H9 (cell line): Measurements from ENCODE around the gene ERC2. TPM values are rescaled to one million over a fixed set of nuclear protein-coding genes. Genes with fewer than 3 reads are reported as not detected.

Experiments used
- DNase-seq: peaks from one replicate; pipeline ENCODE4 v3.0.0-alpha.2; 2017
- H2AFZ ChIP-seq: one replicate; pipeline ENCODE4 v1.6.1; 2013; ENCODE audit warnings: mild to moderate bottlenecking, low read length, control low read depth, moderate library complexity
- H2AK5ac ChIP-seq: 2 replicates; pipeline ENCODE4 v1.6.1; 2013; ENCODE audit warnings: low read length, control low read depth, mixed read lengths; ENCODE audit not compliant: insufficient read length
- H2BK120ac ChIP-seq: one replicate; pipeline ENCODE4 v1.6.1; 2013; ENCODE audit warnings: low read depth, mild to moderate bottlenecking, low read length, control low read depth, inconsistent platforms; ENCODE audit not compliant: poor library complexity, severe bottlenecking
- H2BK12ac ChIP-seq: 2 replicates; pipeline ENCODE4 v1.6.1; 2013; ENCODE audit warnings: low read length, control low read depth, mixed read lengths, low read depth; ENCODE audit not compliant: insufficient read length
- H2BK15ac ChIP-seq: 2 replicates; pipeline ENCODE4 v1.6.1; 2013; ENCODE audit warnings: low read depth, low read length, control low read depth
- H2BK20ac ChIP-seq: one replicate; pipeline ENCODE4 v1.6.1; 2013; ENCODE audit warnings: low read depth, mild to moderate bottlenecking, low read length, control low read depth, inconsistent platforms; ENCODE audit not compliant: poor library complexity, severe bottlenecking
- H2BK5ac ChIP-seq: 2 replicates; pipeline ENCODE4 v1.6.1; 2013; ENCODE audit warnings: low read length, control low read depth, mixed read lengths; ENCODE audit not compliant: insufficient read length
- H3K14ac ChIP-seq: 2 replicates; pipeline ENCODE4 v1.6.1; 2013; ENCODE audit warnings: low read length, control low read depth; ENCODE audit not compliant: insufficient read depth
- H3K18ac ChIP-seq: 2 replicates; pipeline ENCODE4 v1.6.1; 2013; ENCODE audit warnings: low read depth, mild to moderate bottlenecking, mixed read lengths, low read length, control low read depth; ENCODE audit not compliant: insufficient read length
- H3K23ac ChIP-seq: 2 replicates; pipeline ENCODE4 v1.6.1; 2013; ENCODE audit warnings: low read length, control low read depth, mixed read lengths, low read depth; ENCODE audit not compliant: insufficient read length
- H3K23me2 ChIP-seq: 2 replicates; pipeline ENCODE4 v1.6.1; 2013; ENCODE audit warnings: low read depth, mild to moderate bottlenecking, mixed read lengths, low read length, control low read depth; ENCODE audit not compliant: insufficient read length, poor library complexity, severe bottlenecking
- H3K27ac ChIP-seq: 2 replicates; pipeline ENCODE4 v1.5.1; 2013; ENCODE audit warnings: low read length, control low read depth, mixed read lengths, low read depth; ENCODE audit not compliant: insufficient read length
- H3K27me3 ChIP-seq: 2 replicates; pipeline ENCODE4 v1.6.1; 2013; ENCODE audit warnings: low read length, control low read depth, inconsistent platforms; ENCODE audit not compliant: insufficient read depth
- H3K4ac ChIP-seq: 2 replicates; pipeline ENCODE4 v1.6.1; 2013; ENCODE audit warnings: low read depth, mild to moderate bottlenecking, control low read depth, inconsistent platforms, low read length, moderate library complexity
- H3K4me1 ChIP-seq: 2 replicates; pipeline ENCODE4 v1.6.1; 2013; ENCODE audit warnings: low read length, control low read depth, inconsistent platforms; ENCODE audit not compliant: insufficient read depth
- H3K4me2 ChIP-seq: 2 replicates; pipeline ENCODE4 v1.6.1; 2013; ENCODE audit warnings: low read length, control low read depth, mixed read lengths; ENCODE audit not compliant: insufficient read length, insufficient read depth
- H3K56ac ChIP-seq: 2 replicates; pipeline ENCODE4 v1.6.1; 2013; ENCODE audit warnings: low read depth, mild to moderate bottlenecking, mixed read lengths, low read length, control low read depth; ENCODE audit not compliant: insufficient read length
- H3K79me1 ChIP-seq: 2 replicates; pipeline ENCODE4 v1.6.1; 2013; ENCODE audit warnings: low read depth, mild to moderate bottlenecking, moderate library complexity, low read length, control low read depth, inconsistent platforms; ENCODE audit not compliant: insufficient read depth, poor library complexity, severe bottlenecking
- H3K79me2 ChIP-seq: 2 replicates; pipeline ENCODE4 v1.6.1; 2013; ENCODE audit warnings: low read length, control low read depth, inconsistent platforms; ENCODE audit not compliant: insufficient read depth
- H3K9ac ChIP-seq: 2 replicates; pipeline ENCODE4 v1.6.1; 2013; ENCODE audit warnings: low read length, control low read depth, mixed read lengths; ENCODE audit not compliant: insufficient read length; ENCODE audit errors: extremely low read depth
- H3K9me3 ChIP-seq: one replicate; pipeline ENCODE4 v1.6.1; 2013; ENCODE audit warnings: low read depth, low read length, inconsistent platforms; ENCODE audit not compliant: control insufficient read depth
- H3T11ph ChIP-seq: one replicate; pipeline ENCODE4 v1.6.1; 2013; ENCODE audit warnings: mild to moderate bottlenecking, low read length, control low read depth, inconsistent platforms
- H4K20me1 ChIP-seq: one replicate; pipeline ENCODE4 v1.6.1; 2013; ENCODE audit not compliant: control insufficient read depth, insufficient read length, insufficient read depth
- H4K5ac ChIP-seq: 2 replicates; pipeline ENCODE4 v1.6.1; 2013; ENCODE audit warnings: low read depth, mild to moderate bottlenecking, mixed read lengths, low read length, control low read depth; ENCODE audit not compliant: insufficient read length
- H4K8ac ChIP-seq: replicated peaks from 2 replicates; pipeline ENCODE4 v1.6.1; 2013; ENCODE audit warnings: low read length, control low read depth, mixed read lengths, low read depth; ENCODE audit not compliant: insufficient read length
- H4K91ac ChIP-seq: 2 replicates; pipeline ENCODE4 v1.6.1; 2013; ENCODE audit warnings: low read depth, mild to moderate bottlenecking, moderate library complexity, mixed read lengths, low read length, control low read depth; ENCODE audit not compliant: insufficient read length
- H3K27ac Mint-ChIP-seq, 3 experiments: 2 replicates in 2 of 3; 3 replicates in 1 of 3; pipeline ENCODE4 v1.8.0; 2020 to 2021; ENCODE audit warnings: mixed read lengths in 3 of 3, mild to moderate bottlenecking in 1 of 3, moderate library complexity in 1 of 3
- H3K27me3 Mint-ChIP-seq: 2 replicates; pipeline ENCODE4 v1.8.0; 2021; ENCODE audit warnings: low read depth, mild to moderate bottlenecking, moderate library complexity, mixed read lengths
- H3K36me3 Mint-ChIP-seq, 3 experiments: 2 replicates in 2 of 3; 3 replicates in 1 of 3; pipeline ENCODE4 v1.8.0; 2020 to 2021; ENCODE audit warnings: low read depth in 3 of 3, mixed read lengths in 3 of 3; ENCODE audit not compliant: insufficient read depth in 1 of 3
- H3K4me1 Mint-ChIP-seq, 2 experiments: 2 replicates each; pipeline ENCODE4 v1.8.0; 2020; ENCODE audit warnings: mixed read lengths in 2 of 2
- H3K4me3 Mint-ChIP-seq, 2 experiments: 2 replicates in 1 of 2; 3 replicates in 1 of 2; pipeline ENCODE4 v1.8.0; 2020 to 2021; ENCODE audit warnings: mild to moderate bottlenecking in 2 of 2, mixed read lengths in 2 of 2, moderate library complexity in 1 of 2
- H3K9me3 Mint-ChIP-seq, 2 experiments: 2 replicates in 1 of 2; 3 replicates in 1 of 2; pipeline ENCODE4 v1.8.0; 2020; ENCODE audit warnings: mild to moderate bottlenecking in 2 of 2, mixed read lengths in 2 of 2, moderate library complexity in 1 of 2
- CTCF ChIP-seq: fragments of 200-600 bp; sonication (generic); conservative IDR thresholded peaks from 3 replicates; pipeline ENCODE4 v1.8.0; 2021; ENCODE audit warnings: antibody characterized with exemption, mild to moderate bottlenecking
- total RNA-seq: library from RNA; stranded (reverse); gene quantifications from 2 replicates; pipeline ENCODE4 v1.2.1, GENCODE V29; 2021

ERC2 gene
- total RNA-seq, 1 experiment from 2014 or later: 15.4 TPM

GRCh38 chr3:56192001-56192400 lies 276.3 kb downstream of the ERC2 start:
- TF ChIP-seq CTCF: no peak
- Histone ChIP-seq H3K79me1 (no peaks in the 10 kb centered on the region), H3K23ac (no peak overlapping the region), H3K4ac (no peak overlapping the region), H3K27ac (no peak overlapping the region), H2BK5ac (no peak overlapping the region), H3K9me3 (no peaks in the 10 kb centered on the region), H2AFZ (no peak overlapping the region), H2AK5ac (no peak overlapping the region), H4K5ac (no peak overlapping the region), H2BK12ac (no peak overlapping the region), H4K8ac (no peak overlapping the region), H3T11ph (no peak overlapping the region), H2BK15ac (no peak overlapping the region), H3K9ac (no peak overlapping the region), H3K79me2 (no peaks in the 10 kb centered on the region), H3K4me2 (no peak overlapping the region), H2BK120ac (no peak overlapping the region), H3K4me1 (no peaks in the 10 kb centered on the region; the same call in 1 of the 2 replicates), H3K27me3 (no peaks in the 10 kb centered on the region), H4K91ac (no peak overlapping the region), H2BK20ac (no peak overlapping the region), H4K20me1 (no peaks in the 10 kb centered on the region), H3K18ac (no peak overlapping the region), H3K14ac (no peak overlapping the region), H3K23me2 (no peaks in the 10 kb centered on the region), H3K56ac (no peak overlapping the region)
- Mint-ChIP-seq H3K4me3 (no peak overlapping the region), H3K36me3 (no peaks in the 10 kb centered on the region; a peak in 1 of 7 replicates), H3K27ac (no peak overlapping the region), H3K27me3 (no peaks in the 10 kb centered on the region), H3K4me1 (peaks cover 14 to 18% of the 10 kb centered on the region in 2 experiments), H3K9me3 (no peaks in the 10 kb centered on the region)
- DNase-seq: no peak
